NCI-H2029 (cell line): ENCODE measurements around the gene NEDD4L.

Source experiments
- DNase-seq: peaks from one replicate; lab custom pipeline; 2025; lab: John Stamatoyannopoulos, UW

The NEDD4L gene

DNA sequence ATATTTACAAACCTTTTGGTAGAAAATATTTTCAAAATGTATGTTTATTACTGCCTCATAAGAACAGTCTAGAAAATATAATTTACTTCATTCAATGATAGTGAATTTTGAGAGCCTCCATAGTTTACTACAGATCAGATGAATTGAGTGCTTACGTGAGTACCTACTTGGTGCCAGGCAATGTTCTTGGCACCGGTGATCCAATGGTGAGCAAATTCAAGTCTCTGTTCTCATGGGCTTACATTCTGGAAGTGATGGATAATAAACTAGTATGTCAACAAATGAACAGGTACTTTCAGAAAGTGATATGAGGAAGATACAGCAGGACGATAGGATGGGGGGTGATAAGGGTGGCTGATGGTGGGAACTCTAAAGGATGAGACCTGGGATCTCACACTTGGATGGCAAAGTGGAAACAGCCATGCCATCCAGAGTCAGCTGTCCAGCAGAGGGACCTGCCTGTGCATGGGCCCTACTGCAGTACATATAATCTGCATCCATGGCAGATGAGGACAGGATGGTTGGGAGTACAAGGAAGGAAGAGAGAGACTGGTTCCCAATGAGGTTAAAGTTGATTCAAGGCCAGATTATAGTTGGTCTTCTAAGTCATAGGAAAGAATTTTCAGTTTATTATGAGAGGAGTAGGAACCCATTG is 277.0 kb downstream of the NEDD4L start:
- no peak for DNase-seq

DNA sequence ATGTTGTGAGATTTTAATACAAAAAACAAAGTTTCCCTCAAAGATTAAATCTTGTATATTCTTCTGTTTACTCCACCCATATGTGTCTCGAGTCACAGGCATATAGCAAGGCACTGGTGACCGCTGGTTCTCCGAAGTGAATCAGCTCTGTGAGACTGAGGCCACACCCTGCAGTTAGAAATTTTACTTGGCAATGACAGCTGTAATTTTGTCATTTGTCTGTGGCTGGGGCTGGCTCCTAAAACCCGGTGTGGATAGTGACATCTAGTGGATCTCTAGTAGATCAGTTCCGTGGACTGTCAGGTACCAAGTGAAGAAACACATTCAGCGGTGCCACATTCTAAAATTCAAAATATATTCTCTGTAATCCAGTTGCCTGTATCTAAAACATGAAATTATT is 278.0 kb downstream of the NEDD4L start:
- DNase-seq, result peak; percentile 75

DNA sequence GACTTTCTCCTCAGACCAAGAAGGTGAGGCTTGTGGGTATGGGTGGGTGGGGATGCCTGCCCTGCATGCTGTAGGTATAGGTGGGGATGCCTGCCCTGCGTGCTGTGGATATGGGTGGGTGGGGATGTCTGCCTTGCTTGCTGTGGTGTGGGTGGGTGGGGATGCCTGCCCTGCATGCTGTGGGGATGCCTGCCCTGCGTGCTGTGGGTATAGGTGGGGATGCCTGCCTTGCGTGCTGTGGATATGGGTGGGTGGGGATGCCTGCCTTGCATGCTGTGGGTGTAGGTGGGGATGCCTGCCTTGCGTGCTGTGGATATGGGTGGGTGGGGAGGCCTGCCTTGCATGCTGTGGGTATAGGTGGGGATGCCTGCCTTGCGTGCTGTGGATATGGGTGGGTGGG is 278.4 kb downstream of the NEDD4L start:
- DNase-seq, result no peak

DNA sequence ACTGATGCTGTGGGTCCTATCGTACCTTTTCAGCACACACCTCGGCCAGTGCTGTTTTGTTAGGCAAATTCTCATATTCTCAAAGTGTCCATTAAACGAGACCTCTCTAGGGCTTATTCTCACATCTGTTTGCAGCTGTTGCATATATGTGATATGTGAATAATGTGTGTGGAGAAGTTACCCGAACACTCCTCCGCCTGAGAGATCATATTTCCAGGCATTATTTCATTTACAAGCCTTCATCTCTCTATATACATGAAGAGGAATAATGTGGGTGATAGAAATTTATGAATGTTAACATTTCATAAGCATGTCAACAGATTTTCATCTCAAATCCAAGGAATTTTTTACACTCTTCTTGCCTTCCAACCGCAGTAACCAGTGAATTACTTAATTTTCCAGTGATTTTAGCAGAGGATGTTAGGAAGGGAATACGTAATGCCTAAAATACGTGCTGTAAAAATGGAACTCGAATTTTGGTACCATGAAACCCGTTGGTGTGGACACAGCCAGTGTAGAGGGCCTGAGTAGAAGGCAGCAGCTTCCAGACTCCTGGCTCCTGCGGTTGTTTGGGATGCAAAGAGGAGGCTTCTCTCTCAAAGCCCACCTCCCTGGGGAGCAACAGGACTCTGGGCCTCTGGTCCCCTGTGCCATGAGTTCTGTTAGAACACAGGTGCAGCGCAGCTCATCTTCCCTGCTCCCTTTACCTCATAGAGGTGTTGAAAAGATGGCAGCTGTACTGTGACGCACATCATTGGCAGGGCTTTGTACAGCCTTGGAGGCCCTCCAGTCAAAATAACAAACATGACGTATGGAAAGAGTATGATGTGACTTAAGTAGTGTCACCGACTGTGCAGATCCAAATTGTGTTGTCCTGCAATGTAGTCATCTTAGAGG is 280.1 kb downstream of the NEDD4L start:
- DNase-seq, result no peak

DNA sequence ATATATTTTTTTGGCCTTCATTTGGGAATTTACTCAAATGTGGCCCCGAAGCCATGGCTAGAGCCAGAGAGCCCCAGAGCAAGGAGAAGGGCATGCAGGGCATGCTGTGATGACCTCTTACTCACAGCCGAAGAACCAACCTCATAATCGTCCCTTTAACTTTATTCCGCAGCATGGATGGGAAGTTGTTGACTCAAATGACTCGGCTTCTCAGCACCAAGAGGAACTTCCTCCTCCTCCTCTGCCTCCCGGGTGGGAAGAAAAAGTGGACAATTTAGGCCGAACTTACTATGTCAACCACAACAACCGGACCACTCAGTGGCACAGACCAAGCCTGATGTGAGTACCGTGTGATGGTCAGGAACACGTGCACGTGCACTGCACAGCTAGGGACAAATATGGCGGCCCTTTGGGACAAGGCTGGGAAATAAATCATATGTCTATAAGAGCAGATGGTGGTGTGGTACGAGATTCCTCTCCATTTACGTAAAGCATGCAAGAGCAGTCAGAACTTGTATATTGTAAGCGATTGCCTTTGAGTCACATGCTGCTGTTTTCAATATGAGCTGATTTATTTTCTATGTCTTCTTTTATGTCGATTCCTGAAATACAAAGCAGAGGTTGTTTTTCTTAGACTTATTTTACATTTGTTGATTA is 280.9 kb downstream of the NEDD4L start:
- DNase-seq, result no peak

DNA sequence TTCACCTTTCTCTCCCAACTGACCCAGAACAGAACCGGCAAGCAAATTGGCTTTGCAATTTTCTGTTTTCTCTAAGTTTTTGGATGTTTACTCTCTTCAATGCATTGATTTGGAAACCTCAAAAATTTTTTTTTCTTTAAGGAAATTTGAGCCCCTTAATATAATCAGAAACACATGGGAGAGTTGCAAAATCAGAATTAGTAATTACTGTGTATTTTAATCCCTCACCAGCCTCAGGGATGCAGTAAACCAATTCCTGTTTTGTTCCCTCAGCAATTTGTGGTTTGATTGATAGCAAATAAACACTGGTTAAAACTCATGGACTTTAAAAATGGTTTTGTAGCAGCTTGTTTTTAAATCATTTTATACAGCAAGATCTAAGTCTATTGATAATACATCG is 281.5 kb downstream of the NEDD4L start:
- DNase-seq, result no peak

DNA sequence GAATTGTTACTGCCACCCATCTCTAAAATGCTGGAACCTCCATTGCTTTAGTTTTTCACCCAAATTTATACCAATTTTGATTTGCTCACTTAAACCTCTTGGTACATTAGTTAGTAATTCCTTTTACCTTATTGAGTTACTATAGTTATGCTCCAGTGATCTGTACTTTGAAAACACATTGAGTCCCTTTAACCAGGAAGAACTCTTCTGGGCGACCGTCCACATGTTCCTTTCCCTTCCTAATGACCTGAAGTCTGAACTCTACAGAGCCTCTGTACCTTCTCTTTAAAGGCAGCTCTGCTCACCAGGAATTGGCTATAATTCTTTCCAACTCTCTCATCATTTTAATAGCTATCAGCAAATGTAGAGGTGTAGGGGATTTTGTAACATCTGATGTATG is 290.0 kb downstream of the NEDD4L start:
- no peak for DNase-seq

DNA sequence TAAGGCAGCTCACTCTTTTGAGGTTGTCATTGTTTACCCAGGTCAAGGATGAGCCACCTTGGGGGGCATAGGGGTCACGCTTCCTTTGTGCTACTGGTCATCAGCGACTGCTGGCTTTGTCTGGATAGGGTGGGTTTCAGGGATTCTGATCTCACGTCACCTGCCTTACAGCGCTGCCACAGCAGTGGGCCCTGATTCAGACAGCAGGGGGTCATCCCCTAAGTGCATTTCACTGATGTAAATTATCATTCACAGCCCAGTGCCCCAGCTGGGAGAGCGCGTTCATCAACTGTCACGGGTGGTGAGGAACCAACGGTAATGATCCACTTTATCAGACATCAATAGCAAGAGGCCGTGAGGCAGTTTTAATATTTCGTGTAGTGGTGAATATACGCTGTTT is 291.2 kb downstream of the NEDD4L start:
- no peak for DNase-seq

DNA sequence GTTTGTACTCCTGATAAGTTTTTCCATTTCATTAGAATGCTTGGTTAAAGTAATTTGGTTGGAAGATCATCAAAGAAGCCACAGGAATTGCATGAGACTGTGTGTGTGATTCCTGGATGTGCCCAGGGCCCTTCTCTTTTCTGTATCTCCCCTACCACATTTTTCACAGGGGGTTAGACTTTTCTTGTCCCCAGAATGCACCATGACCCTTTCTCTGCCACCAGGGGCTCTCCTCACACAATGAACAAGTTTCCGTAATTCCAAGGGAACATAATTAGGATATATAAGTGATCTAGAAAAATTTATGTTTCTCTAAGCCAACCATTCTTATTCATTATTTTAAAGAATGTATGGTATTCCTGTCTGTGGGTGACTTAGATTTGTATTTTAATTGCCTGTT is 291.8 kb downstream of the NEDD4L start:
- no peak for DNase-seq

DNA sequence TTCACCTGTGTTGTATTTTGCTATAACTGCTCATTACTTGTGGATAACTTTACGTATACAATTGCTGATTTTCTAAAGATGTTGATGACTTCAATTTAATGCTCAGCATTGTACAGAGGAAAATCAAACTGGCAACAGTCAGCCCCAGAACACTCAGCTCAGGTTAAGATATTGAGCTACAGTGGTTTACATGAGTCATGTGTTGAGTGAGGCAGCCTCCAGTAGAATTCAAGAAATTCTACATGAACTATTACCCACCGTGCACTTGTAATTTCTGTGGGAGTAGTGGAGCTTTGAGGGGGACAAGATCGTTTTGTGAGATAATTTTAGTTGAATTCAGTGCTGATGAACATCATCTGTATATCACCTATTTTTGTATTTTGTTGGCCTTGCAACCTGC is 292.6 kb downstream of the NEDD4L start:
- no peak for DNase-seq

DNA sequence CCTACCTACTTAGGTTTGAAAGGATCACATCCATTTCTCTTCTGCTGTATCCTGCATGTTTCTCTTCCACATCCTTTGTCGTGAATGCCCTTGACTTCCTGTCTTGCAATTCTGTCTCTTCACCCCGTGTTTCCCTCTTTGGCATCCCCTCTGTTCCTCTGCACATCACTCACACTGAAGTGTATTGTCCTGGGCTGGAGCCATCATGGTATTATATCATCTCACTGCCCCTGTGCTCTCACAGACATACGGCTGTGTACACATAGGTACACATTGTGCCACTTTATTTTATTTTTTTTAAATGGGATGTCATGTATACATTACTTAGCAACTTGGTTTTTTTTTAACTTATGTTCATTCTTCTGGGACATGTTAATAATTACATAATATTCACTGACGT is 293.3 kb downstream of the NEDD4L start:
- DNase-seq, result no peak

DNA sequence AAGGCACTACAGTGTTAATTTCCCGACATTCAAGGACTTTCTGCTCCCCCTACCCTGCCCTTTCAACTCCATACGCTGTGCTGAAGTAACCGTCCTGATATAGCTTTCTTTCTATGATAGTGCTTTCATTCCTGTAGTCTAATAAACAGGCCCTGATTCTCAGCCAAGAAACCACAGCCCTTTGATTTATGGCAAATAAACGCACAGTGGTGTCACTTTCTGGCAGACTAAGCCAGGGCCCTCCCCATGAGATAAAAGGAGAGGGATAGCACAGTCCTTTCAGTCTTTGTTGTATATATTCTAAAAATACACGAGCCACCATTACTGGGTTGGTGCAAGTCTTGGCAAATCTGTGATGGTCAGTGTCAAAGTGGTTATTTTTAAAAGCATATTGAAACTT is 293.7 kb downstream of the NEDD4L start:
- DNase-seq, result no peak

DNA sequence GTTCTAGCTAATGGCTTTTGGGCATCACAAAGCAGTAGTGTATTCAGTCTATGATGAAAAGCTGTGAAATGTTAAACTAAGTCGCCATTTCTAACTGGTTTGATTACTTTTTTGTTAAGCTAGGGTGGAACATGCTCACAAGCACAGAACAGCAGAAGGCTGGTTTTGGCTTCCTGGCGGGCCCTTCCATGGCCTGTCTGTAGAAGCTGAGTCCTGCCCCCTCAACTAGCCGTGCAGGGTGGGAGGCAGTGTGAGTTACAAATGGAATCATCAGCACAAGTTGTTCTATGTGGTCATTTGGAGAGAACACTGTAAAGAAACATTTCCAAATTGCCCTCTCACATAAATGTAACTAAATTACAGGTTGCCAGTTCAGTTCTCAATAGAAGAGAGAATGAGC is 294.1 kb downstream of the NEDD4L start:
- no peak for DNase-seq

DNA sequence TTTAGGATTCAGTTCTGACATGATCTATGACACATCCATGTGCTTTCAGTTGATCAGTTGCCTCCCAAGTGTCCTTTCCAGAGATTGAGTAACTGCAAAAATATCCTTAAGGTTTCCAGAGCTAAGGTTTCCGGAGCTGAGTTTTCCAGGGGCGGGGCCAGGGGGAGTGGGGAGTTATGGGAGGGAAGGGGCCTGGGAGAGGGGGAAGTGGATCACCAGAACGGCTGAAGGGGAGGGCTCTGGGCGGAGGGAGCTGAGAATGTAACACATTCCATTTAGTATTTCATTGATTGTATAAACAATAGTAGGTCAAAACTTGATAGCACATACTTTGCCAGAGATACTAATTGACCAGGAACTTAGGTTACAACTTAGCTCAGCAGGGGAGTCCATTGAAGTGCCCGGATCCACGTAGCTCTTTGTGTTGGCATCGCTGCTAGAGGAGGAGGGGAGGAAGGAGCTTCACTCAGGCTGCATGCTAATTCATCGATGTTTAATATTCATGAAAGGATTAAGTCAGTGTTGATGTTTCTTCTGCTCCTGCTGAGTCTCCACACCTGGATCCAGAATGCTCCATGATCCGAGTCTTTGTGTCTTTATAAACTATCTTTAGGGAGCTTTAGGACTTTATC is 295.1 kb downstream of the NEDD4L start:
- DNase-seq, result no peak

DNA sequence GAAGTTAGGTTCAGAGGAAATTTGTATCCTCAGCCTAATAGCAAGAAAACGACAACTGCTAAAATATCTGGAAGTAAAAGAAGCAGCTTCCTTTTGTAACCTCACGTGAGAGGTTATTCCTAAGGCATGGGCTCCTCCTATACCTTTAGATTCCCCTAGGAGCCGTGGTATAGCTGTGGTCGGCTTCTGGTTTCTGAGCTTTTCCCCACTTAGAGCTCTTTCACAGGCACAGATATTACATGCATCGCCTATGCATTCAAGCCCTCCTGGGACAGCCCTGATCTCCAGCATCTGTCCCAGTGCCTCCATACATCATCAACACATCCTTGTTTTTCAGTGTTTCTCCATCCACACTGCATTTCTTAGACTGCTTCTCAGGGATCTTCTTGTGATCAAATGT is 295.9 kb downstream of the NEDD4L start:
- no peak for DNase-seq

DNA sequence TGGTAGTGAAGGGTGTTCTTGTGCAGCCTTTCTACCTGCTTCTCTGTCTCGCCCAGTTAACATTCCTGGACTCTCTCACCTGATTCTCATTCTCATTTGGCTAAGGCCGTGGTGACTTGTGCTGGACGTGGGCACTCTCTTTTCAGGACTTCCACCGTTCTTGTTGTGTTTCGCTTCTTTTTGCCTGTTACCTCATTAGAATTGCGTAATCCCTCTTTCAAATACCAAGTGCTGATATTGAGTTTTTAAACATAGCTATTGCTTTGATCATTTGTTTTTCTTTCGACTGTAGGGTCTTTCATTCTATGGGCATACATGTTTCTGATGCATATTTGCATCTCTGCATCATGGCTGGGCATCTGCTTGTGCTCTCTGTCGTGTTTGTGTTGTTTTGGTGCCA is 297.9 kb downstream of the NEDD4L start:
- no peak for DNase-seq

DNA sequence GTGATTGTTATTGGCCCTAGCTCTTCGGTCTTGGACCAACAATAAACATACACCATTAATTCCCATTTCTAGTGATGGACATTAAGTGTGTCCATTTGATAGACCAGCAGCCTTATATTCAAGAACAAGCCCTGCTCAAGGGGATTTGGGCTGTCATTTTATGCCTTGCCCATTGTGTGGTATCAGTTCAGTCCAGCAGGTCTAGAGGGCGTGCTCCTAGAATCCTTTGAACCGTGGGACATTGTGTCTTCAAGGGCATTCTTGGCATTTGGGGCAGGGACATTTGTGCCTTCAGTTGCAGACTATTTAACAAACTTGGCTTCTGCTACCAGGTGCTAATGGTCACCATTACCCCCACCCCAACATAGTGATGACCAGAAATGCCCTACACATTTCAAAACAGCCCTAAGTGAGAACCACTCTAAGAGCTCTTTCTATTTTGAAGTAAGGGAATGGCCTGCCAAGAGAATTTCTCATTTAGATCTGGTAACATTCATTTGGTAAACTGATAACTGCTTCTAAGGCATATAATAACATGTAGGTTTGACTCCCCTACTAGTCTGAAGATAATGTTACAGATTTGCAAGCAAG is 300.1 kb downstream of the NEDD4L start:
- no peak for DNase-seq

DNA sequence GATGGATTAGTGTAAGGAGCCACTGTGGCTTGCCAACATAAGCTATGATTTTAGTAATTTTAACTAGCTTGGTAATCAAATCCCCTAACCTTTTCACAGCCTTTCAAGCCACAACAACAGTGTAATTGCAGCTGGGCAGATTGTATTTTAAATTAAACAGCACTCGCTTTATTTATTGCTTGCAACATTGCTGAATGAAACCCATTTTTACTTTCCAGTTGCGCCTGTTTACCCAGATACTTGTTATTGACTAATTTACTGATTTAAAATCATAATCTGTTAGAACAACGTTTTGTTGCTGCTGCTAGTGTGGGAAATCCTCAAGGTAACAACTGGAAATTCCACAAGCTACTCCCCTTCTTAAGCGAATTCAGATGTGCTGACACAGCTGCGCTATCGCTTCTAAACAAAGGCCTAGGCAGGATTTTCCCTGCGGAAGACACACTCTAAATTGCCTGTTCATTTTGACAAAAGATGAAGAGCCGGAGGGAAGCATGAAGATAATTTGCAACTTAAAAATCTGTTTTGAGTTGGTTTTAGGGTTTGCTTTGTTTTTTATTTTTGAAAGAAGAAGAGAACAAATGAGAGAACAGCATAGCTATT is 300.9 kb downstream of the NEDD4L start:
- no peak for DNase-seq

DNA sequence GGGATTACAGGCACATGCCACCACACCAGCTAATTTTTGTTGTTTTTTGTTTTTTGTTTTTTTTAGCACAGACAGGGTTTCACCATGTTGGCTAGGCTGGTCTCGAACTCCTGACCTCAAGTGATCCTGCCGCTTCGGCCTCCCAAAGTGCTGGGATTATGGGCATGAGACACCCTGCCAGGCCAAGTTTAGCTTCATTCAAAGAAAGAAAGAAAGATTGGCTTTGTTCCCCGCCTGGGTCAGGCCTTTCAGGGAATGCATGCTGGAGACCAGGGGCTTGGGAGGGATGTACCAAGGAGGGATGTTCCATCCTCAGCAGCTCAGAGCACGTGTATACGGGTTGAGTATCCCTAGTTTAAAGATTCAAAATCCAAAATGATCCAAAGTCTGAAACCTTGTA is 301.8 kb downstream of the NEDD4L start:
- no peak for DNase-seq

DNA sequence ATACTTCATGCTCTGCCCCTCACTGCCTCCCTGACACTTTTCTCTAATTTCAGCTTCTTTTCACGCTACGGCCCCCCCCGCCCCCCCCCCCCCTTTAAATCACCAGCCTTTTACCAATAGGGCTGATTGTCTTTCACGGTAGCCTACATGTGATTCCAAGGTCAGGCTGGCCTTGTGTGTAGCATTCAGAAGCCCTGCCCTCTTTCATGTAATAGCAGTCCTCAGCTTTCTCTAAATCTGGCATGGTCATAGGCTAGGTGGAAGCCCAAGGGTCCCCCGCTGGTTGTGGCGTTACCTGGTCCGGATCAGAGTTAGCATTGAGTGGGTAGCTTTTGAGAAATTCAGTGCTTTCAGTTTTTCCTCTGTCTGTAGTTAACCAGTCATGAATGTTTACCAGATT is 303.1 kb downstream of the NEDD4L start:
- no peak for DNase-seq

DNA sequence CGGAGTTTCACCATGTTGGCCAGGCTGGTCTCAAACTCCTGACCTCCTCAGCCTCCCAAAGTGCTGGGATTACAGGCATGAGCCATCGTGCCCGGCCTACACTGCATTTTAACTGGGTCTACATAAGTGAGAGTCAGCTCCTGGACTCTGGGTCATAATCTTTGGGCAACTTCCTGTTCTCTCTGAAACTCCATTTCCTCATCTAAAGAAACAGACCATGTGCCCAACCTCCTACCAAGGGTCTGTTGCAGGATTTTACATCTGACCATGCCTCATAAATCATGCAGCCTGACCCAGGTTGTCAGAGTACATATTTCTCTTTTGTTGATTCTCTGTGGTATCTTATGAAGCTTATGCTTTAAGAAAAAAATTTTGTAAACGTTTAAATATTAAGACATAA is 304.5 kb downstream of the NEDD4L start:
- DNase-seq, result no peak

DNA sequence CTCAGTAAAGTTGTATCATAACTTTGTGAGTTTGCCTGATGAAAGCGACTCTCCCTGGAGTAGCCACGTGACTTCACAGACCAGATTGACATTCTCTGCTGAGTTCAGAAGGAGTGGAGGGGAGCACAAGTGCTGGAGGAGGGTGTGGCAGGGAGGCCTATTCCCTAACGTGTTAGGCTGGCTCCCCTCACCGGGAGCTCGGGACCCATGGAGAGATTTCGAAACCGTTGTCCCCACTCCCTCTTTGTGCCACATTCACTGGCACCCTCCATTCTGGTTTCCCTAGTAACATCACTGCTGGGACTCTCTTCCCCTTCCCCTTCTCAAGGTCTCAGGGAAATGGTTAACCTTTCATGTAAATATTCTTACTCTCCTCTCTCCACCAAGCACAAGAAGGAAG is 304.9 kb downstream of the NEDD4L start:
- DNase-seq, result no peak
